ENCODE data around the gene TOMM5.

DNA sequence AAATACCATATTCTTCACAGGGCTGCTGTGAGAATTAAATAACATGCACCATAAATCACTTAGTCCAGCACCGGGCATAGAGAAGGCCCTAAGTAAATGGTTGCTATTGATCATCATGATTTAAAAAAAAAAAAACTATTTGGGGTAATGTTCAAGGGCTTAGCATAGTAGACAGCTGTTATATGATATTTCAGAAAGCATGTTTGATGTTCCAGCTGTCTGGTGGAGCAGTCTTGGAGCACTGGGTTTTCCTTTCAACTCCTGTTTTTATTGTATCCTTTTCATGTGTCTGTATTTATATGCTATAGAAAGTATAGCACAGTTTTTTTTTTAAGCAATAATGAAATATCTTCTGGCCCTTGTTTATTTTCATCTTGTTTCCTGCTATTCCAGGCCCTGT, 28.0 kb upstream of the TOMM5 start:
- TF ChIP-seq POLR2AphosphoS5 (IDR thresholded peaks at IDR 0.05; ENCODE audit: low read depth, low read length) (no peak), POLR2A (IDR thresholded peaks at IDR 0.05; ENCODE audit: low read depth, low read length) (no peak), TAF1 (IDR thresholded peaks at IDR 0.05; ENCODE audit: low read depth, low read length) (no peak), POU2F2 (IDR thresholded peaks at IDR 0.05; ENCODE audit: low read depth, low read length) (no peak)
